HepG2 (cell line): ENCODE data around the gene KDM3B. TPM values are rescaled to one million over a fixed set of nuclear protein-coding genes. Genes with fewer than 3 reads are reported as not detected.
A peak's percentile ranks its signal among the peaks of the same experiment; 100 is the strongest.

Source experiments
- ATAC-seq: fragments of 200-7000 bp; cut with Tn5 transposase; 3 replicates; pipeline ENCODE4 v1.9.1; 2020; ENCODE audit warnings: mild to moderate bottlenecking, moderate library complexity
- BruUV-seq: library from RNA; stranded (reverse); fragments of 400-500 nt; replicated peaks from 2 replicates; lab custom pipeline; 2021; lab: Mats Ljungman, UMichigan
- CTCF ChIA-PET: fragments of 300-600 bp; formaldehyde crosslinking; extraction: SDS; loops from one replicate; lab custom pipeline; 2021; ENCODE audit warnings: low total read pairs, inconsistent platforms, low intra/inter-chr PET ratio; lab: Yijun Ruan, JAX
- POLR2A ChIA-PET: fragments of 350-600 bp; sonication (Branson Sonifier 250); formaldehyde crosslinking; loops from one replicate; lab custom pipeline; 2020; ENCODE audit warnings: antibody characterized with exemption, inconsistent platforms; lab: Yijun Ruan, JAX
- DNase-seq: peaks from one replicate; pipeline ENCODE4 v3.0.0-alpha.2; 2015; ENCODE audit warnings: low spot score
- FAIRE-seq: peaks from 3 replicates; lab custom pipeline; 2011; peaks lifted over from hg19 to GRCh38; lab: Jason Lieb, UNC
- H2AFZ ChIP-seq: one replicate; pipeline ENCODE4 v1.6.1; 2011; ENCODE audit warnings: low read length, inconsistent platforms
- H3K27ac ChIP-seq: fragments of 300-600 bp; 3 replicates; pipeline ENCODE4 v1.8.0; 2011; ENCODE audit warnings: mixed run types, mild to moderate bottlenecking, mixed read lengths, low read length, inconsistent platforms; ENCODE audit not compliant: insufficient read depth; ENCODE audit errors: extremely low read length
- H3K27me3 ChIP-seq, 2 experiments: fragments of 200-600 bp in 1 of 2; 2 replicates in 1 of 2; 3 replicates in 1 of 2; pipeline versions ENCODE4 v1.6.0 to v1.8.0; 2011; ENCODE audit warnings: low read length in 2 of 2, mild to moderate bottlenecking in 2 of 2, moderate library complexity in 2 of 2, inconsistent platforms in 1 of 2; ENCODE audit not compliant: insufficient read depth in 2 of 2, control insufficient read depth in 1 of 2
- H3K36me3 ChIP-seq, 2 experiments: fragments of 200-600 bp in 1 of 2; replicated peaks in 1 of 2; 2 replicates in 1 of 2; 3 replicates in 1 of 2; pipeline versions ENCODE4 v1.5.1 to v1.8.0; 2011; ENCODE audit warnings: low read length in 2 of 2, inconsistent platforms in 1 of 2; ENCODE audit not compliant: insufficient read depth in 2 of 2, control insufficient read depth in 1 of 2
- H3K4me1 ChIP-seq: 2 replicates; pipeline ENCODE4 v1.5.1; 2012; ENCODE audit warnings: low read length, inconsistent platforms; ENCODE audit not compliant: insufficient read depth
- H3K4me2 ChIP-seq: 2 replicates; pipeline ENCODE4 v1.6.0; 2011; ENCODE audit warnings: low read depth, low read length, inconsistent platforms
- H3K4me3 ChIP-seq, 3 experiments: fragments of 200-600 bp in 1 of 3; sonication (generic), shearing (Covaris generic) in 1 of 3; replicated peaks in 1 of 3; 2 replicates each; pipeline ENCODE4 v1.5.1; 2011 to 2016; ENCODE audit warnings: low read length in 3 of 3, inconsistent platforms in 2 of 3, low read depth in 2 of 3, mild to moderate bottlenecking in 2 of 3, control low read depth in 1 of 3, mixed read lengths in 1 of 3; ENCODE audit not compliant: insufficient read depth in 1 of 3
- H3K79me2 ChIP-seq: one replicate; pipeline ENCODE4 v1.6.1; 2011; ENCODE audit warnings: low read length, inconsistent platforms; ENCODE audit not compliant: insufficient read depth
- H3K9ac ChIP-seq: 2 replicates; pipeline ENCODE4 v1.6.0; 2011; ENCODE audit warnings: mild to moderate bottlenecking, low read depth, low read length, inconsistent platforms; ENCODE audit not compliant: insufficient read depth
- H3K9me3 ChIP-seq: 2 replicates; pipeline ENCODE4 v1.5.1; 2012; ENCODE audit warnings: mild to moderate bottlenecking, low read length
- H4K20me1 ChIP-seq: 2 replicates; pipeline ENCODE4 v1.6.0; 2011; ENCODE audit warnings: inconsistent platforms, mild to moderate bottlenecking, low read length, moderate library complexity; ENCODE audit not compliant: insufficient read depth
- NFKBIZ ChIP-seq: IDR thresholded peaks from 2 replicates; pipeline ENCODE4 v1.6.1; 2018; ENCODE audit warnings: missing genetic modification reagents, missing compliant biosample characterization
- NR1H2 ChIP-seq: sonication (generic); formaldehyde crosslinking; IDR thresholded peaks from 2 replicates; pipeline ENCODE4 v1.8.1; 2022; ENCODE audit warnings: low read depth, missing genetic modification reagents, borderline replicate concordance
- RERE ChIP-seq: IDR thresholded peaks from 2 replicates; pipeline ENCODE4 v1.6.1; 2016; ENCODE audit warnings: low read depth, missing genetic modification reagents, missing compliant biosample characterization
- SRF ChIP-seq: IDR thresholded peaks from 2 replicates; pipeline ENCODE4 v1.6.1; 2011; ENCODE audit warnings: mild to moderate bottlenecking, low read depth, low read length, moderate library complexity
- ZBTB38 ChIP-seq: sonication (generic); formaldehyde crosslinking; IDR thresholded peaks from 2 replicates; pipeline ENCODE4 v1.5.1; 2020; ENCODE audit warnings: mild to moderate bottlenecking, missing genetic modification reagents
- ZBTB39 ChIP-seq: sonication (generic); formaldehyde crosslinking; IDR thresholded peaks from 2 replicates; pipeline ENCODE4 v1.5.0; 2020; ENCODE audit warnings: missing genetic modification reagents
- ZNF619 ChIP-seq: sonication (generic); formaldehyde crosslinking; IDR thresholded peaks from 2 replicates; pipeline ENCODE4 v1.4.0; 2020; ENCODE audit warnings: mild to moderate bottlenecking, missing genetic modification reagents
- ZNF800 ChIP-seq: sonication (generic); formaldehyde crosslinking; IDR thresholded peaks from 2 replicates; pipeline ENCODE4 v1.4.0; 2020; ENCODE audit warnings: missing genetic modification reagents
- ZNF816 ChIP-seq: sonication (generic); formaldehyde crosslinking; IDR thresholded peaks from 2 replicates; pipeline ENCODE4 v1.8.0; 2022; ENCODE audit warnings: missing genetic modification reagents, mild to moderate bottlenecking, borderline replicate concordance
- ZNF878 ChIP-seq: sonication (generic); formaldehyde crosslinking; IDR thresholded peaks from 2 replicates; pipeline ENCODE4 v1.8.1; 2023; ENCODE audit warnings: mild to moderate bottlenecking, missing genetic modification reagents, moderate library complexity
- WGBS: methylation state at CpG from one replicate; pipeline ENCODE4 v1.1.6; 2017; ENCODE audit warnings: low lambda C conversion rate; 5-methylcytosine and 5-hydroxymethylcytosine counted together
- in situ Hi-C: cut with HindIII; loops from 2 replicates; pipeline ENCODE4 v1.10.0; 2017; ENCODE audit warnings: low pct_unique_long_range_greater_than_20kb; ENCODE audit not compliant: extremely low pct_ligation_motif_present
- intact Hi-C: fragments of 100-400 bp; cut with micrococcal nuclease; formaldehyde crosslinking; loops from one replicate; pipeline ENCODE4 v1.10.0; 2022; ENCODE audit not compliant: unreplicated experiment
- polyA plus RNA-seq, 8 experiments: library from polyadenylated mRNA; depleted of rRNA in 3 of 8; stranded (reverse) in 7 of 8; unstranded in 1 of 8; fragments of >200 nt; fragmentation: Illumina TruSeq in 4 of 8; extraction: Trizol in 4 of 8; gene quantifications; 2 replicates each; pipeline versions ENCODE4 v1.2.1 to v1.2.3, GENCODE V29; 2011 to 2016; ENCODE audit warnings: low read depth in 4 of 8, missing spikeins in 1 of 8, mixed read lengths in 1 of 8; ENCODE audit not compliant: insufficient read depth in 1 of 8
- total RNA-seq, 5 experiments: library from RNA; depleted of rRNA; stranded (reverse); fragments of >200 nt; fragmentation: Illumina TruSeq; extraction: Trizol; gene quantifications; 2 replicates each; pipeline ENCODE4 v1.2.3, GENCODE V29; 2016; ENCODE audit warnings: low read depth in 1 of 5

KDM3B gene
- total and polyA plus RNA-seq, 2 of the 13 experiments (the other 11 are each of a cell fraction or from before 2014, with no cell fraction given), result 19.7 to 34.3 TPM

GRCh38 chr5:138461343-138462125 lies 109.0 kb downstream of the KDM3B start:
- intact Hi-C loops, result no loop called here
- FAIRE-seq, result peak; percentile 37
- H3K36me3 ChIP-seq, result no peaks in the 10 kb centered on the region
- TF ChIP-seq RERE (CRISPR knock-in tag), result no peak
- no peak for TF ChIP-seq ZNF878 (CRISPR knock-in tag)
- no peak for TF ChIP-seq SRF
- TF ChIP-seq ZBTB39 (CRISPR knock-in tag), result no peak
- no peak for TF ChIP-seq ZNF800 (CRISPR knock-in tag)
- TF ChIP-seq ZNF816 (CRISPR knock-in tag), result 0 out of 2 replicates have a peak, but pooled peaks have one; percentile 27
- TF ChIP-seq ZBTB38 (CRISPR knock-in tag), result no peak
- no peak for TF ChIP-seq ZNF619 (CRISPR knock-in tag)
- peak; percentile 72; the same call in 1 of the 2 replicates for TF ChIP-seq NFKBIZ (CRISPR knock-in tag)
- TF ChIP-seq NR1H2 (CRISPR knock-in tag), result no peak

More at GRCh38 chr5:138461343-138462125, 109.0 kb downstream of the KDM3B start:
- ChIA-PET POLR2A (interaction anchor here (1.1 to 1.4 kb wide), 2 partner anchors 42 to 107 kb away, joined by 3 to 4 read pairs; no protein-coding TSS in a partner anchor), CTCF (interaction anchor here (1.3 kb wide), 1 partner anchor 11 kb away, joined by 4 read pairs; no protein-coding TSS in a partner anchor)
- Histone ChIP-seq H3K4me1 (peaks cover 61% of the 10 kb centered on the region), H3K9ac (peak overlapping the region; percentile 45; the same call in 1 of the 2 replicates), H3K4me3 (peak overlapping the region in 1 of 3 experiments; percentile 14; a peak in 1 of 6 replicates), H4K20me1 (no peaks in the 10 kb centered on the region; the same call in 1 of the 2 replicates), H3K79me2 (no peaks in the 10 kb centered on the region), H3K27ac (no peak overlapping the region), H2AFZ (no peak overlapping the region), H3K4me2 (peak overlapping the region; percentile 58), H3K27me3 (peaks cover 2 to 24% of the 10 kb centered on the region in 2 experiments; a peak in 3 of 5 replicates), H3K9me3 (no peaks in the 10 kb centered on the region)
- in situ Hi-C loops, result loop anchor here (5.0 kb wide), 1 partner anchor 81 kb away; the partner anchor contains the start of gene ETF1
- DNase-seq, result no peak
- WGBS, result 8% methylated on average over 8 of the region's 11 CpGs
- no peak for ATAC-seq
- no TSS peak for BruUV-seq
